Measurements from ENCODE around the gene QRICH1.
A peak's percentile ranks its signal among the peaks of the same experiment; 100 is the strongest.

The QRICH1 gene

DNA sequence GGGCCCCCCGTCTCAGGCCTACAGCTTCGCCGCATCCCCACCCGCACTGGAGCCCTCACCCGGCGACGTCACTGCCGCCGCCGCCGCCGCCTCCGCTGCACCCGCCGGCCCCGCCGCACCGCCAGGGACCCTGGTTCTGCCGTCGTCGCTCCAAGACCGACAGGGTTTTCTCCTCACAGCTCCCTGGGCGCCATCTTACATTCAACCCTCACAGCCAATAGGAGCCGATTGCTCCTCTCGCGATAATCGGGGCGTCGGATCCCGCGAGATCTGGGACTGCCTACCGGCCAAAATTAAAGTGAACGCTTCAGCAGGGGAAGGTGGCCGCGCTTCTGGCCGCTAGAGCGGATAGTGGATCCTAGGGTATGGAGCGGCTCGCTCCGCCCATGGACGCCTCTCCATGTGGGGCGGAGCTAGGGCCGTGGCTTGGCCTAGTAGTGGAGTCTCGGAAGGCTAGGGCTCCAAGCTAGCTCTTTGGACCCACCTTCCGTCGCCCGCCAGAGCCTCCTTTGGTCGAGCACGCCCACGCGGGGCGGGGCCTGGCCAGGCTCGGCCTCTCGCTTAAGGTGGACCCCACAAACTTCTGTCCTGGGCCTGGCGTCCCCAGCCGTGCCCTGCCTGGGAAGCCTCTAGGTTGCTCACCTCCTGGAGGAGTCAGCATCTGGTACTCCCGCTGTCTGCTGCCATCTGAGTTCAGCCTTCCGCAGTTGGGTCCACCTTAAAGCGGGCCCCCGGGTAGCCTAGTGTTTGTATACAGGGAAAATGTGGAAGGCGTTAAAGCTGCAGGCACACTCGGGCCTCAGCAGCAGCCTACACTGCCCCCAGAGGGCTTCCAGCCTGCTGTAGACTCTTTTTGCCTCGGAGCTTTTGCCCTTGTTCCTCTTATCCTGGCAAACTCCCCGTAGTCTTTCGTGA is at the start of gene QRICH1:
QRICH1 (minus strand) TSS at position 219 of the 915 bp plus-strand sequence. CDS start 17,054 bp downstream, outside the sequence.
- peak; percentile 91 to 97 (median 96) for DNase-seq

GRCh38 chr3:49140080-49140479 is 46.2 kb upstream of the QRICH1 start:
- no peak for DNase-seq

GRCh38 chr3:49135499-49135898 is 41.6 kb upstream of the QRICH1 start:
- no peak for DNase-seq

DNA sequence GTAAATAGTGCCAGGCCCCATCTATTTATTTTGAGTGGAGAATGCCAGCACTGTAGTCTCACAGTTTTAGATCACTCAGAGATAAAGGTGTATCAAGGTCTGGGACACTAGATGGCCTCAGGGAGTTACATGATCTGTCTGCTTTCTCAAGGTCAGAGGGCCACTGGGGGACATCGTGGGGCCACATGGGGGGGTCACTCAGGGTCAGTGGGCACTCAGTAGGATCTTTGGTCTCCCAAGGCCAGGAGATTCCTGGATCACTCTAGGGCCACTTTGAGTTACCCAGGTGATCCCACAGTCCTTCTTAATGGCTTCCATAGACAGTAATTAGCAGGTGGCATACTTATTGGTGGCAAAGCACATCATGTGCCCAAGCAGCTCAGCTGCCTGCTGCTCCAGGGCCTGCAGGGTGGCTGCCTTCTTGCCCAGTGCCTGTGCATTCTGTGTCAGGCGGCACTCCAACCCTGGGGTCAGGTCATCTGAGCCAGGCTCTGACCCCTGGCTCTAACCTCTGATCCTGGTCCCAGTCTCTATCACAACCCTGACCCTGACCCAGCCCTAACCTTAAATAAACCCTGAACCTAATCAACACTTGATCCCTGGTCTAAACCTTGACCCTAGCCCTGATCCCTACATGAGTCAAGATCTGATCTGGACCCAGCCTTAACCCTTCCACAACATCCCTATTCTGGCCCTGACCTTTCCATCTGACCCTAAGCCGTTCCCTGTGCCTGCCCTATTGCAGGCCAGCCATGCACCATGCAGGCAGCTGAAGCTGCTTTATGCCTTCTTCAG is 40.8 kb upstream of the QRICH1 start:
- DNase-seq: no peak

- DNase-seq: peak; percentile 67 to 78 (median 78)
These were observed 39.5 kb upstream of the QRICH1 start for GRCh38 chr3:49133226-49133951.

GRCh38 chr3:49132437-49133225 is 38.8 kb upstream of the QRICH1 start, which contains the start of gene LAMB2:
LAMB2 (minus strand) TSS chr3:49133050; CDS start chr3:49132867, 183 bp downstream.
- DNase-seq: peak in 2 of 3 experiments; percentile 10 to 54

DNA sequence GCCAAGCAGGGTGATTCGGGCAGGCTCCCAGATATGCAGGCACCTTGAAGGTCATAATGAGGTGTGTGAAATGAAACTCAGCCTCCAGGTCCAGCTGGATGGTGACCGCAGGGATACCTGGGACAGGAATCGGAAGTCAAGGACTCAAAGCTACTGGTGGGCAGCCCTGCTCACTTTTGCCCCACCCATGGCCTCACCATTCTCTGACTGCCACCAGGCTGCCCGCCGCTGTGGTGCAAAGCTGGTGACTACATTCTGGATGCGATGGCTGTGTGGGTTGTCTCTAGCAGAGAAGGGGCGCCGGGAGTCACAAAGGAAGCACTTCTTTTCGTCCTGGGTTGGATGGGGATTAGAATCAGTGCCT is 38.2 kb upstream of the QRICH1 start:
- no peak for DNase-seq

GRCh38 chr3:49131576-49131975 is 37.7 kb upstream of the QRICH1 start:
- no peak for DNase-seq

DNA sequence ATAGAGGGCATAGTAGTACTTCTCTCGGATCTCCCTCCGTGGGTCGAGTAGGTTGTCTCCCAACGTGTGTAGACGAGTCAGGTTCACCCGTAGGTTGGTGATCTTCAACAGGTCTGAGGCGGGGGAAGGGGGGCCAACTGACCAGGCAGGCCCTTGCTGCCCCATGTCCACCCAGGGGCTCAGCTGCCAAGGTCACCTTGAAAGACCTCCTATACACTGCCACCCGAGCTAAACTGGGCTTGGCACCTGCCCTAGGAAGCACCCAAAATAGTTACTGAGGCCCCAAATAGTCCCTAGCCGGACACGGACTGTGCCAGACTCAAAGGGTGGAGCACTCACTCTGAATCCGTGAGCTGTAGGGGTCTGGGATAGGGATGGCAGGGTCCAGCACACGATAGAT is 37.2 kb upstream of the QRICH1 start:
- no peak for DNase-seq

GRCh38 chr3:49124991-49125670 is 31.3 kb upstream of the QRICH1 start:
- DNase-seq: no peak

GRCh38 chr3:49124203-49124602 is 30.3 kb upstream of the QRICH1 start:
- DNase-seq: no peak

GRCh38 chr3:49123687-49124086 is 29.8 kb upstream of the QRICH1 start:
- DNase-seq: no peak

DNA sequence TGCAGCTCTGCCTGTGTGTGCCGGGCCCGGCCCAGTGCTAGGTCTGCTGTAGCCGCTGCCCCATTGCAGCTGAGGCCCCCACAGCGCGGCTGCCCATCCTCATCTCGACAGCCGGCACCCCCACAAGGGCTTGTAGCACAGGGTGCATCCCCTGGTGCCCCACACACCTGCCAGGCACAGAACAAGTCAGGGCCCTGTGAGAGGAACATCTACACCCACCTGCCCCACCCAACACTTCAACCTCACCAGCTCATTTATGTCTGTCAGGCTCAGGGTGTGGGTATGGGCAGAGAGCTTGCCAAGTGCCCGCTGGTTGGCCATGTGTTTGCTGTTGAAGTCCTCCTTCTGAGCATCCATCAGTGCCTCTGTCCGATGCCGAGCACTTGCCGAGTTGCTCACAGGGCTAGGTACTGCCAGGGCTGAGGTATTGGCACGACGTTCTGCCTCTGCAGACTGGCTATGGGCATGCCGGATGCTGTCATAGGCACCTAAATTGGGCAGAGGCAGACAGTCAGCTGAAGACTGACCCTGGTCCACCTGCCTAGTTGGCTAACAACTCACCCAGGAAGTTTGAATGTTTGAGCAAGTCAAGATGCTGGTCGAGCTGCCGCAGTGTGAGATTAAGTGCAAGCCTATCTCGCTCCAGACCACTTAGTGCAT is 29.1 kb upstream of the QRICH1 start:
- no peak for DNase-seq

GRCh38 chr3:49122451-49122850 is 28.6 kb upstream of the QRICH1 start:
- DNase-seq: no peak

GRCh38 chr3:49122022-49122421 is 28.2 kb upstream of the QRICH1 start:
- no peak for DNase-seq

DNA sequence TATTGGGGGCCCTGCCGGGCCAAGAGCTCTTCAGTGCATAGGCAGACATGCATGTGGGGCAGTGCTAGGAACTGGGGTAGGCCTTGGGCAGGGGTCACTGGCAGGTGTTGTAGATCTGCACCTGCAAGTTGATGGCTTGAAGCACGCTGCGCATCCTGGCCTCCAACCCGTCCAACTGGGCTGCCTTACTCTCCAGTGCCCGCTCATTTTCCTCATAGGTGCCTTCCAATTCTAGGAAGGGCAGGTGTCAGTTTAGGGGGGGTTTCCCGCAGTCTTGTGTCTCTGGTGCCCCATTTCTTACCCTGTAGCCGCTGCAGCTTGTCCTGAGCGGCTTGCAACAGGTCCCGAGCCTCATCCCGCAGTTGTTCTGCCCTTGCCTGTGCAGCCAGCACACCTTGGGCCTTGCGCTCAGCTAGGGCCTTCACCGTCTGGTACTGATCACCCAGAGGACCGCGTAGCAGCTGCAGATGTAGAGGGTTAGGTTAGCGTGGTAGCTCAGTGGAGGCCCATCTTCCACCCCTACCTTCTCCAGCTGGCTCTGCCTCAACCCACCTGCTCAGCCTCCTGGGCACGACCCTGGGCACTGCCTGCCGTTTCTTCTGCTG is 27.4 kb upstream of the QRICH1 start:
- DNase-seq: peak in 1 of 3 experiments; percentile 43

GRCh38 chr3:49120438-49121131 is 26.7 kb upstream of the QRICH1 start, which contains the start of gene USP19:
USP19 (minus strand) TSS chr3:49120823; CDS start chr3:49119145, 1,678 bp downstream.
- peak; percentile 82 to 89 (median 84) for DNase-seq

- DNase-seq: no peak
These were observed 26.2 kb upstream of the QRICH1 start for GRCh38 chr3:49120096-49120437.

DNA sequence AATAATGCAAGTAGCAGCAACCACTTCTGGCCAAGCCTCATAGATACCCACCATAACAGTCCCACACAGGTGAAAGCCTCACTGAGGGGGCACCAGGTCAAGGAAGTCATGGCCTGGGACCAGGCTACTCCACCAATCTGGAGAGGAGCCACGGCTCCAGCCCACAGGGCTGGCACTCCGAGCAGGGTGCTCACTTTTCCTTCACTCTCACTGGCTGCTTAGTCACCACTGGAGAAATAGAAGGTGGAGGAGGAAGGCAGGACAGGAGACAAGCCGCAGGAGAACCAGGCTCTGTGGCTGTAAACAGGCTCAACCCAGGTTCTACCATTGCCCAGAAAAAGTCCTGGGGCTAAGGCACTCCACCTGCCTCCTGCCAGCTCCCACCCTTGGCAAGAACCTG is 25.6 kb upstream of the QRICH1 start:
- DNase-seq: no peak

DNA sequence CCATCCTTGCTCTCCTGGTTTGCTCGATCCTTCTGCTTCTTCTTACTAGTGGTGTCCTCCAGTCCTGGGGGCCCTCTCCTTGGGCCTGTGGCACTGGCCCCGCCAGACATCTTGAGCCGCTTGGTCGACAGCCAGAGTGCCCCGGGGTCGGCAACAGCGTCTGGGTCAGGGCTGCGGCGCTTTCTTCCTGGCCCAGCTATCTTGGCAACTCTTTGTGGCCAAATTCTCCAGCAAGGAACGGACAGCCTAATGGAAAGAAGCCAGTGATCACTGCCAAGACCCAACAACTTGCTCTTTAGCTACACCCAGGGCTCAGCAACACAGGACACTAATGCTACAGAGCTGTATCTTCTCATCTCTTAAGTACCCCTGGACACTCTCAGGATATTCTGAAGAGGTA is 25.2 kb upstream of the QRICH1 start:
- DNase-seq: no peak
